ENCODE data around the gene STPG2. TPM values are rescaled to one million over a fixed set of nuclear protein-coding genes. Genes with fewer than 3 reads are reported as not detected.

STPG2 gene
- total and polyA plus RNA-seq, 10 of the 15 experiments (the other 5 are each of a cell fraction or from before 2014, with no cell fraction given), result 0.13 to 0.24 TPM; not detected in 8

DNA sequence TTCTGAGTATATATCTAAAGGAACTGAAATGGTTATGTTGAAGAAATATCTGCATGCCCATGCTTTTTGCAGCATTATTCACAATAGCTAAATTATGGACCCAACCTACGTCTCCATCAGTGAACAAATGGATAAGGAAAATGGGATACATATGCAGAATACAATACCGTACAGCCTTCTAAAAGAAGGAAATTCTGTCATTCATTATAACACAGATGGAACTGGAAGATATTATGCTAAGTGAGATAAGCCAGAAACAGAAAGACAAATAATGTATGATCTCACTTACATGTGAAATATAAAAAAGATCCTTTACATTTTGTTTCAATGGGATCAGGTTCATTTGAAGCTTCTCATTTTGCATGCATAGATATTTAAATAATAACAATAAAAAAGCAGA, 263.3 kb downstream of the STPG2 start (continued):
- TF ChIP-seq KAT2A (conservative IDR thresholded peaks at IDR 0.05; ENCODE audit: control insufficient read depth, low read depth, low read length), result no peak
- no peak for TF ChIP-seq SREBF1 (IDR thresholded peaks at IDR 0.05; ENCODE audit: low read length)
- no peak for TF ChIP-seq RB1 (IDR thresholded peaks at IDR 0.05; ENCODE audit: borderline replicate concordance)

DNA sequence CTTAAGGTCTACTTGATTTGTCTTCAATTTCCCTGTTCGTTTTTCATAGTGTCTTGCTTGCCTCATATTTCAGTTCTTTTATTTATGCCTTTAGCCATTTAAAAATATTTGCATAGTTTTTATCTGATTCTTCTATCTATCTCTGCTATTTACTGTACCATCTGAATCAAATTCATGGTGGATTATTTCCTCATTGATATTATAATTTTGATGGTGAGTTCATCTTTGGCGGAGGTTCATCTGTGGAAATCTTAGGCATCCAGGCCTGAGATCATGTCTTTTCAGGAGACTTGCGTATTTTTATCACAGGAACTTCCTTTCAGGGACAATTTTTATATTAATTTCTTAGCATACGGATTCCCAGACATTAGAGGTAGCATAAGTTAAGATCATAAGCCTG, 275.2 kb downstream of the STPG2 start:
- no peak for ATAC-seq
- POLR2A ChIA-PET, result interaction anchor here (0.6 kb wide), 1 partner anchor 59 kb away, joined by 3 read pairs; no protein-coding TSS in a partner anchor
- no peak overlapping the region for H2AFZ ChIP-seq (ENCODE audit: control insufficient read depth, low read depth, low read length)
- intact Hi-C loops (cut with micrococcal nuclease; ENCODE audit: unreplicated experiment), result no loop called here
- no peaks in the 10 kb centered on the region for H3K9me3 ChIP-seq (replicated peaks; ENCODE audit: control insufficient read depth, insufficient read depth, low read length)
- in situ Hi-C loops (cut with MboI), result no loop called here
- no peaks in the 10 kb centered on the region for H3K79me2 ChIP-seq (ENCODE audit: control insufficient read depth, insufficient read depth, low read length)
- H3K4me2 ChIP-seq (ENCODE audit: control insufficient read depth, insufficient read depth), result no peak overlapping the region
- CTCF ChIA-PET, result no interaction called here
- DNase-seq (ENCODE audit: low read depth, low spot score), result no peak
- no peak for TF ChIP-seq CBX3 (IDR thresholded peaks at IDR 0.05; ENCODE audit: borderline replicate concordance, low read depth)
- no peak for TF ChIP-seq SREBF2 (IDR thresholded peaks at IDR 0.05; ENCODE audit: low read length)
- TF ChIP-seq JUND (IDR thresholded peaks at IDR 0.05; ENCODE audit: low read depth, low read length), result no peak
- no peak for TF ChIP-seq TCF3 (IDR thresholded peaks at IDR 0.05; ENCODE audit: borderline replicate concordance, insufficient read depth, low read depth, low read length)
- no TSS peak for BruUV-seq (replicated peaks)
- no peaks in the 10 kb centered on the region for H3K27me3 ChIP-seq (replicated peaks in 1 of 2; ENCODE audit: control insufficient read depth in 2 of 2, insufficient read depth in 2 of 2, low read length in 1 of 2)
- H3K4me3 ChIP-seq, result no peak overlapping the region
- SMC1A ChIA-PET (ENCODE audit: uncharacterized antibody, unreplicated experiment), result interaction anchor here (0.6 kb wide), 1 partner anchor 1379 kb away, joined by 3 read pairs; no protein-coding TSS in a partner anchor
- no peak overlapping the region for H3K27ac ChIP-seq (ENCODE audit: control insufficient read depth, insufficient read depth)
- no peaks in the 10 kb centered on the region for H4K20me1 ChIP-seq (ENCODE audit: control insufficient read depth, insufficient read depth)
- no peaks in the 10 kb centered on the region for H3K36me3 ChIP-seq (ENCODE audit: control insufficient read depth in 2 of 2, insufficient read depth in 2 of 2, low read length in 1 of 2)
- FAIRE-seq, result no peak
- H3K9ac ChIP-seq (ENCODE audit: control insufficient read depth, insufficient read depth, low read length), result no peak overlapping the region
- RAD21 ChIA-PET (ENCODE audit: unreplicated experiment), result no interaction called here
- 4% methylated on average over 4 of the region's 4 CpGs for WGBS (ENCODE audit: insufficient coverage, insufficient replicate concordance, low lambda C conversion rate, missing lambda C conversion rate)
- no peaks in the 10 kb centered on the region for H3K4me1 ChIP-seq (ENCODE audit: control insufficient read depth, insufficient read depth, low read length)
